HG03565 (cell line): ENCODE data around the gene NSMF.
A peak's percentile ranks its signal among the peaks of the same experiment; 100 is the strongest.

Experiments used
- ATAC-seq: cut with Tn5 transposase; IDR thresholded peaks from one replicate; pipeline ENCODE4 v1.9.1; 2021; ENCODE audit warnings: mild to moderate bottlenecking, moderate library complexity; ENCODE audit not compliant: unreplicated experiment

Gene NSMF

GRCh38 chr9:137433916-137434431 is 25.2 kb downstream of the NSMF start:
- ATAC-seq = no peak

GRCh38 chr9:137433349-137433915 is 25.7 kb downstream of the NSMF start:
- ATAC-seq = no peak

- no peak for ATAC-seq
Measured at GRCh38 chr9:137432687-137433348, 26.3 kb downstream of the NSMF start.

- no peak for ATAC-seq
Measured at GRCh38 chr9:137431416-137431931, 27.7 kb downstream of the NSMF start.

GRCh38 chr9:137430723-137431415 is 28.3 kb downstream of the NSMF start:
- ATAC-seq = no peak

GRCh38 chr9:137429974-137430722 is 29.0 kb downstream of the NSMF start:
- ATAC-seq = no peak

GRCh38 chr9:137429546-137429890 is 29.6 kb downstream of the NSMF start:
- no peak for ATAC-seq

GRCh38 chr9:137428841-137429545 is 30.1 kb downstream of the NSMF start:
- no peak for ATAC-seq

GRCh38 chr9:137428311-137428630 is 30.9 kb downstream of the NSMF start:
- ATAC-seq = no peak

GRCh38 chr9:137427454-137428310 is 31.5 kb downstream of the NSMF start:
- no peak for ATAC-seq

GRCh38 chr9:137426018-137426681 is 33.0 kb downstream of the NSMF start:
- ATAC-seq = no peak

- peak; percentile 20 for ATAC-seq
Measured at GRCh38 chr9:137423514-137424291, 35.4 kb downstream of the NSMF start.

GRCh38 chr9:137422604-137423513 is 36.3 kb downstream of the NSMF start, which contains the start of the genes EXD3 and NOXA1:
Gene EXD3, minus strand, starts transcription at chr9:137423162. Its CDS starts 27,805 bp downstream, at chr9:137395357.
Gene NOXA1, plus strand, starts transcription at chr9:137423393. Its CDS starts 137 bp downstream, at chr9:137423530.
- ATAC-seq = peak; percentile 81

- ATAC-seq = no peak
Measured at GRCh38 chr9:137421838-137422603, 37.1 kb downstream of the NSMF start.

- ATAC-seq = no peak
Measured at GRCh38 chr9:137417161-137418021, 41.7 kb downstream of the NSMF start.
